ENCODE measurements around the gene NR6A1.

GRCh38 chr9:124698265-124698664 is 72.8 kb downstream of the NR6A1 start:
- TF ChIP-seq CTCF (conservative IDR thresholded peaks at IDR 0.05 in 1 of 2, IDR thresholded peaks at IDR 0.05 in 1 of 2; ENCODE audit: extremely low read depth in 1 of 2, insufficient read depth in 1 of 2, low read depth in 1 of 2, low read length in 2 of 2) (no peak), EZH2 (IDR thresholded peaks at IDR 0.05; ENCODE audit: borderline replicate concordance, low read length) (no peak)

All from mammary epithelial cell (primary cell).